Aorta (tissue), 5 donors: ENCODE measurements around the gene NUDT13. TPM values are rescaled to one million over a fixed set of nuclear protein-coding genes. Genes with fewer than 3 reads are reported as not detected.
A peak's percentile ranks its signal among the peaks of the same experiment; 100 is the strongest.
"Not testable (repeated sequence)": the region's sequence is repeated elsewhere in the genome, so short reads cannot be mapped to it uniquely, and the experiment has no call there.

Experiments used
- ATAC-seq: fragments of 200-7000 bp; cut with Tn5 transposase; one replicate; pipeline ENCODE4 v1.9.1; 2022; ENCODE audit warnings: moderate library complexity; ENCODE audit not compliant: low FRiP score
- DNase-seq, 2 donors: peaks; one replicate each; pipeline ENCODE4 v3.0.0-alpha.2; 2020
- H3K27ac ChIP-seq, 2 donors: one replicate each; pipeline ENCODE4 v1.5.1; 2013; ENCODE audit warnings: low read length in 2 of 2, mild to moderate bottlenecking in 2 of 2, moderate library complexity in 2 of 2, control low read depth in 1 of 2, inconsistent platforms in 1 of 2, low read depth in 1 of 2
- H3K27me3 ChIP-seq, 2 donors: one replicate each; pipeline ENCODE4 v1.6.1; 2013; ENCODE audit warnings: control low read depth in 1 of 2, low read length in 1 of 2, mild to moderate bottlenecking in 1 of 2, moderate library complexity in 1 of 2; ENCODE audit not compliant: insufficient read depth in 2 of 2, control insufficient read depth in 1 of 2
- H3K36me3 ChIP-seq, 2 donors: one replicate each; pipeline ENCODE4 v1.6.1; 2013; ENCODE audit warnings: control low read depth in 1 of 2, low read length in 1 of 2, mild to moderate bottlenecking in 1 of 2; ENCODE audit not compliant: insufficient read depth in 2 of 2, control insufficient read depth in 1 of 2
- H3K4me1 ChIP-seq, 2 donors: one replicate each; pipeline ENCODE4 v1.6.1; 2013; ENCODE audit warnings: low read length in 2 of 2, control low read depth in 1 of 2, mild to moderate bottlenecking in 1 of 2, moderate library complexity in 1 of 2; ENCODE audit not compliant: insufficient read depth in 2 of 2, control insufficient read depth in 1 of 2
- H3K4me3 ChIP-seq, 2 donors: one replicate each; pipeline ENCODE4 v1.5.1; 2013; ENCODE audit warnings: low read length in 2 of 2, control low read depth in 1 of 2, mild to moderate bottlenecking in 1 of 2
- H3K9me3 ChIP-seq: one replicate; pipeline ENCODE4 v1.6.1; 2013; ENCODE audit warnings: mild to moderate bottlenecking, low read length; ENCODE audit not compliant: control insufficient read depth
- WGBS, 2 donors: extraction: QIAGEN DNeasy Blood & Tissue Kit; methylation state at CpG; one replicate each; pipeline ENCODE4 v1.1.7; 2013; 5-methylcytosine and 5-hydroxymethylcytosine counted together
- intact Hi-C, 2 donors: fragments of 100-400 bp; cut with DNase I; formaldehyde crosslinking; loops; one replicate each; pipeline versions ENCODE4 v1.14.2 to v1.15.0; 2022
- polyA plus RNA-seq, 2 donors: library from polyadenylated mRNA; stranded (reverse); fragments of 200-250 nt; gene quantifications; one replicate each; pipeline ENCODE4 v1.2.3, GENCODE V29; 2013
- total RNA-seq, 2 donors: library from RNA; stranded (reverse); fragmentation: NEBNext Ultra II Directional; extraction: Animal tissue kit (Norgen Biotek cat#: 25700); gene quantifications; one replicate each; pipeline ENCODE4 v1.2.1, GENCODE V29; 2021
- donor health status: healthy with polysubstance abuse.
- donor health status: Bipolar disorder and iron deficiency.
- donor health status: DM: no; HTN: no; CAD: no.
- donor health status: DM: no; HTN: no; CAD: no.
- donor health status: DM: yes; HTN: yes; CAD: no.

NUDT13 gene
- total and polyA plus RNA-seq, 4 donors = 1.1 to 3.6 (median 2.1) TPM

DNA sequence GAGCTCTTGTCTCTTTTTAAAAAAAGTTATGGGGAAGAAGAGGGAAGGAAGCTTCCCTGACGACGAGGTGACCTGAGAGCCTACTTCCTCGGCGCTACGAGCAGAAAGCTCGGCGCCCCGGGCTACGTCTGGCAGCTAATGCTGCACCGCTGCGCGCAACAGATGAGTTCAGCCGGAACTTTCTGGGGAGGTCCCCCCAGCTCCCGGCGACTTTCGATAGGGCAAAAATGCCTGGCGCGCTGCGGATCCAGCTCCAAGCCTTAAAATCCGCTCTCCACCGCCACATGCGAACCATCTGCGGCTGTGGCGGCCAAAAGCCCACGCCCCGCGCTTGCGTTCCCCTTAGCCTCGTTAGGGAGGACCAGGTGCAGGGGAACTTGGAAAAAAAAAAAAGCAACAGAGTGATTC lies 14.2 kb upstream of the NUDT13 start:
- Histone ChIP-seq H3K4me3 (peak overlapping the region; percentile 76 to 87), H3K27me3 (no peaks in the 10 kb centered on the region), H3K9me3 (no peaks in the 10 kb centered on the region), H3K36me3 (no peaks in the 10 kb centered on the region), H3K4me1 (peaks cover 0 to 2% of the 10 kb centered on the region in 2 donors), H3K27ac (peak overlapping the region; percentile 49 to 57)
- 0 to 1% methylated on average over 29 of the region's 29 CpGs for WGBS, 2 donors
- DNase-seq (peak; percentile 83 to 87), ATAC-seq (peak; percentile 81)
- intact Hi-C loops = loop anchor here (5.0 to 10.0 kb wide), 2 partner anchors 69 to 71 kb away; partner anchors contain the start of genes ECD (in 2 of the 2) and FAM149B1 (in 2 of the 2)

DNA sequence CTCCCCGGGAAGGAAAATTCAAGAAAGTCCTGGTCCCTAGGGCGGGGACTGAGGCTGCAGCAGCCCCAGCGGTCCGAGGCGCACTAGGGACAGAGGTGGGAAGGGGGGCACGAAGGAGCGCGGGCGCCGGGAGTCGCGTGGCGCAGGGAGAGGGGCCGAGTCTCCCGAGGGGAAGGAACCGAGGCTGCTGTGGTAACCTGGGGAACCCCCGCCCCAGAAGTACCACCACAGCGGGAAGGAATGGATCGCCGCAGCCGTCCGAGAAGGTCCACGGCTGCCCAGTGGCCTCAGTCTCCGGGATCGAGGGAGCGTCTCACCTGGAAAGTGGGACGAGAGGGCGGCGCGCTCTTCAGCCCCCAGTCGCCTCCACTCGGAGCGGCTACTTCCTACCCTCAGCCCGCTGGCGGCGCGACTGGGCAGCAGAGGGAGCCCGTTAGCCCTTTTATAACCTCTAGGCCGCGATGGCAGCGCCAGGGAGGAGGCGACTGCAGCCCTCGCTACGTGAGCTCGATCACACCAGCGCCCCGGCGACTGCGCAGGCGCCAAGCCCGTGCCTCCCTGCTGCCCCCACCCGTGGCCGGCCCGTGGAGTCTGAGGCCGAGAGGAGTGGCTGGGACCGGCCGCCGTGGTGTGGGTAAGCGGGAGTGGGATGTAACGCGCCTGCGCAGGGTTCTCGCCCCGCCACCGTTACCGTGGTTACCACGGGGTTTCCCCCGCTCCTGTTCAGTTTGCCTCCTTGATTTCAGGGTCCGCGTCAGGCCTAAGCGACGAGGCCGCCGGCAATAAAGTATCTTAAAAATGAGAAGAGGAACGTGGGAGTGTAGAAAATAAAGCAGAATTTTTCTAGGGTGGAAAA lies 13.6 kb upstream of the NUDT13 start, which contains the start of gene P4HA1:
P4HA1 (minus strand) TSS at position 418 of the 856 bp plus-strand sequence. CDS start 21,983 bp downstream, outside the sequence.
- DNase-seq (peak; percentile 100), ATAC-seq (peak; percentile 98)
- Histone ChIP-seq H3K27ac (peak within 1 kb of the TSS; percentile 57 to 66), H3K4me1 (peaks cover 0 to 2% of the 10 kb centered on the region in 2 donors), H3K36me3 (no peaks in the 10 kb centered on the region), H3K4me3 (peak within 1 kb of the TSS; percentile 76 to 87), H3K27me3 (no peaks in the 10 kb centered on the region), H3K9me3 (no peaks in the 10 kb centered on the region)
- intact Hi-C loops = loop anchor here (5.0 to 10.0 kb wide), 2 partner anchors 68 to 71 kb away; partner anchors contain the start of genes ECD (in 2 of the 2) and FAM149B1 (in 2 of the 2)
- 0 to 1% methylated on average over 71 to 75 of the region's 75 CpGs for WGBS, 2 donors

DNA sequence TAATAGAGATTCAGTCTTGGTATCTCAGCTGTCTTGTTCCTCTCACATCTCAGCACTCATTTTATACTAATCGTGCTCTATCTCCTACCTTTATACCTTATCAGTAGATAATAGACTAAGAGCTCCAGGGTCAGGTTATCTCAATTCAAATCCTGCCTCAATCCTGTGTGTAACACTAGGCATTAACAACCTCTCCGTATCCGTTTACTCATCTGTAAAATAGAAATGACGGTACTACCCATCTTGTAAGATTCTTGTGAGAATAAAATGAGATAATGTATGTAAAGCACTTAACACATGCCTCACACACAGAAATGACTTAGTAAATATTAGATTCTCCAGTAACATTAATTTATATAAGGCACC lies 13.0 kb upstream of the NUDT13 start:
- no peaks in the 10 kb centered on the region for H3K36me3 ChIP-seq
- DNase-seq (no peak), ATAC-seq (no peak)
- no peaks in the 10 kb centered on the region for H3K9me3 ChIP-seq
- peak overlapping the region; percentile 39 to 66 for H3K27ac ChIP-seq
- H3K4me1 ChIP-seq = no peaks in the 10 kb centered on the region
- intact Hi-C loops = loop anchor here (5.0 to 10.0 kb wide), 2 partner anchors 68 to 70 kb away; partner anchors contain the start of genes ECD (in 2 of the 2) and FAM149B1 (in 2 of the 2)
- H3K27me3 ChIP-seq = no peaks in the 10 kb centered on the region
- WGBS, 2 donors = 43 to 46% methylated on average over 4 of the region's 4 CpGs
- peak overlapping the region in 1 of 2 donors; percentile 77 for H3K4me3 ChIP-seq

DNA sequence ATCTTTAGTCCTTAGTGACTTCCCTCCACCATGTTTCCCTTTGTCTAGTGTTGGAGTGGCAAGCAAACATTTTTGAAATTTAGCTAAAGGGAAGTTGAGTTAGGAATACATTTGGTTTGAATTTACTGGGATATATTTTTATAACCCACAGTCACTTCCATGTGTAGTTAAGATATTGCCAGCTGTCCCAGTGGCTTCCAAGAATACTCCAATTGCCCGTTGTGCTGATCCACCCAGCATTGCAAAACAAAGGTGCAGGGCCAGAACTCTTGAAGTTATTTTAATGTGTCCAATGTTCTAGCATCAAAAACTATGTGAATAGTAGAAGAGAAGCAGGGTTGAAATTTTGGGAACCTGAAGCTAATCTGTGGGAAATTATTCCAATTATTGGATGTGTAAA lies 11.1 kb upstream of the NUDT13 start:
- Histone ChIP-seq H3K27ac (no peak overlapping the region), H3K4me3 (no peak overlapping the region), H3K36me3 (no peaks in the 10 kb centered on the region), H3K27me3 (no peaks in the 10 kb centered on the region), H3K4me1 (no peaks in the 10 kb centered on the region), H3K9me3 (no peaks in the 10 kb centered on the region)
- 63 to 70% methylated on average over 1 of the region's 1 CpG for WGBS, 2 donors
- ATAC-seq (no peak), DNase-seq (no peak)
- intact Hi-C loops = loop anchor here (5.0 to 10.0 kb wide), 2 partner anchors 66 to 68 kb away; partner anchors contain the start of genes ECD (in 2 of the 2) and FAM149B1 (in 2 of the 2)

DNA sequence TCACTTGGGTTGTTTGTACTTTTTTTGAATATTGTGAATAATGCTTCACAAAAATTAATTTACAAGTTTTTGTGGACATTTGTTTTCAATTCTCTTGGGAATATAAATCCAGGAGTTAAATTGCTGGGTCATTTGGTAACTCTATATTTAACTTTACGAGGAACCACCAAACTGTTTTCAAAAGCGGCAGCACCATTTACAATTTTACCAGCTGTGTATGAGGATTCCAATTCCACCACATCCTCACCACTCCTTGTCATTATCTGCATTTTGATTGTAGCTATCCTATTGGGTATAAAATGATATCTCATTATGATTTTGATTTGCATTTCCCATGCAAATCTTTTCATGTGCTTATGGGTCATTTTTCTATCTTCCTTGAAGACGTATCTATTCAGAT lies 4.0 kb upstream of the NUDT13 start:
- Histone ChIP-seq H3K4me1 (no peaks in the 10 kb centered on the region), H3K4me3 (no peak overlapping the region), H3K27ac (no peak overlapping the region), H3K9me3 (no peaks in the 10 kb centered on the region), H3K27me3 (no peaks in the 10 kb centered on the region), H3K36me3 (peaks cover 0 to 3% of the 10 kb centered on the region in 2 donors)
- no peak for ATAC-seq
- no peak for DNase-seq
- 92 to 93% methylated on average over 3 of the region's 3 CpGs for WGBS, 2 donors
- intact Hi-C loops = no loop called here

DNA sequence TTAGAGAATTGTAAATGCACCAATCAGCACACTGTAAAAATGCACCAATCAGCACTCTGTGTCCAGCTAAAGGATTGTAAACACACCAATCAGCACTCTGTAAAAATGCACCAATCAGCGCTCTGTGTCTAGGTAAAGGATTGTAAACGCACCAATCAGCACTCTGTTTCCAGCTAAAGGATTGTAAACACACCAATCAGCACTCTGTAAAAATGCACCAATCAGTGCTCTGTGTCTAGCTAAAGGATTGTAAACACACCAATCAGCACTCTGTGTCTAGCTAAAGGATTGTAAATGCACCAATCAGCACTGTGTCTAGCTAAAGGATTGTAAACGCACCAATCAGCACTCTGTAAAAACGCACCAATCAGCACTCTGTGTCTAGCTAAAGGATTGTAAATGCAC lies 1.0 kb upstream of the NUDT13 start:
- H3K36me3 ChIP-seq, H3K4me1 ChIP-seq, H3K27me3 ChIP-seq, DNase-seq, H3K4me3 ChIP-seq, H3K9me3 ChIP-seq, intact Hi-C loops, ATAC-seq, H3K27ac ChIP-seq: not testable (repeated sequence)
- WGBS, 2 donors = 83 to 93% methylated on average over 4 of the region's 4 CpGs

DNA sequence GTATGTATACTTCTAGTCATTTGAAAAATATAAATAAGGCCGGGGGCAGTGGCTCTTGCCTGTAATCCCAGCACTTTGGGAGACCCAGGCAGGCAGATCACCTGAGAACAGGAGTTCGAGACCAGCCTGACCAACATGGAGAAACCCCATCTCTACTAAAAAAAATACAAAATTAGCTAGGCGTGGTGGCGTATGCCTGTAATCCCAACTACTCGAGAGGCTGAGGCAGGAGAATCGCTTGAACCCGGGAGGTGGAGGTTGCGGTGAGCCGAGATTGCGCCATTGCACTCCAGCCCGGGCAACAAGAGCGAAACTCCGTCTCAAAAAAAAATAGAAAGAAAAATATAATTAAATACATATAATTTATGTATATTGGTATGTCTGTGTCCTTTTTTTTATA lies 1.8 kb downstream of the NUDT13 start:
- intact Hi-C loops, DNase-seq, H3K9me3 ChIP-seq, H3K4me1 ChIP-seq, H3K27me3 ChIP-seq, ATAC-seq, H3K27ac ChIP-seq, H3K36me3 ChIP-seq, H3K4me3 ChIP-seq: not testable (repeated sequence)
- WGBS, 2 donors = 96 to 98% methylated on average over 13 of the region's 13 CpGs

DNA sequence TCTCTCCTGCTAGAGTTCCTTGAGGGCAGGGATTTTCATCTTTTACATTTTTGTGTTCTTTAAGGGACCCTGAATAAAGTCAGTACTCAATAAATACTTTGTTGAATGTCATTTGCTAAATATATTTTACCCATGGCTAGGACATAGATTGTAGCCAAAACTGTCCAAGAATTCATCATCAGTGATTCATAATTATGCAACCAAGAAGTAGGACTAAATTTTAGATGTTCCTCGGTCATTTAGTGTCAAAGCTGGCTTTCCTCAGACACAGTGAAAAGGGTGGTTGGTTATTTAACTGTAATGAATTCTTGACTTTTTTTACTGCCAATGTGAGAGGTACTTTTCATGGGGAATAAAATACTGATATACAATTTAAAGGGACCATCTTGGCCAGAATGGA lies 3.3 kb downstream of the NUDT13 start:
- H3K27ac ChIP-seq = no peak overlapping the region
- ATAC-seq = no peak
- no peak overlapping the region for H3K4me3 ChIP-seq
- no peak for DNase-seq
- WGBS, 2 donors = 53 to 58% methylated on average over 1 of the region's 1 CpG
- H3K4me1 ChIP-seq = peaks cover 0 to 4% of the 10 kb centered on the region in 2 donors
- peaks cover 0 to 3% of the 10 kb centered on the region in 2 donors for H3K36me3 ChIP-seq
- no peaks in the 10 kb centered on the region for H3K27me3 ChIP-seq
- intact Hi-C loops = no loop called here
- H3K9me3 ChIP-seq = no peaks in the 10 kb centered on the region
